CD4-positive, alpha-beta T cell treated with Interleukin-12 subunit alpha and Interleukin-12 subunit beta, for 1 hour (primary cell): Measurements from ENCODE around the gene SLC26A4.
A peak's percentile ranks its signal among the peaks of the same experiment; 100 is the strongest.

ENCODE experiments used
- DNase-seq: peaks from one replicate; pipeline ENCODE4 v3.0.0-alpha.2; 2020

The SLC26A4 gene

GRCh38 chr7:107697321-107698049 lies 36.9 kb downstream of the SLC26A4 start:
- DNase-seq: no peak

DNA sequence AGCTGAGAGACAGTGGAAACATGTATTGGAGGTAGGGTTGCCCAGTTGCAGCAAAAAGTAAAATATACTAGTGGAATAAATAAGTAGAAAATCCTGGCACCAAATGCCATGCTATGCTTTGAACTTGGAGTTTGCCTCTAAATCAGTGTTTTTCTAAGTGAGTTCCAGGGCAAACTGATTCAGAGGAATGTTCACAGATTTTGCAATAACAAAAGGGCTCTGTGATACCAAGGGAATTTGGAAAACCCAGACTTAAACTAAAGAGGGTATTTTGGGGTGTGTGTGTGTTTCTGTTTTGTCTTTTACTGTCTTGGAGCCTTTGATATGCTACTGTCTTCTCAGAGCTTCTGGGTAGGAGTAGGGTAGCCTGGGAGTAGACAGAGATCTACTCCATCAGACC lies 39.9 kb downstream of the SLC26A4 start:
- DNase-seq: no peak

DNA sequence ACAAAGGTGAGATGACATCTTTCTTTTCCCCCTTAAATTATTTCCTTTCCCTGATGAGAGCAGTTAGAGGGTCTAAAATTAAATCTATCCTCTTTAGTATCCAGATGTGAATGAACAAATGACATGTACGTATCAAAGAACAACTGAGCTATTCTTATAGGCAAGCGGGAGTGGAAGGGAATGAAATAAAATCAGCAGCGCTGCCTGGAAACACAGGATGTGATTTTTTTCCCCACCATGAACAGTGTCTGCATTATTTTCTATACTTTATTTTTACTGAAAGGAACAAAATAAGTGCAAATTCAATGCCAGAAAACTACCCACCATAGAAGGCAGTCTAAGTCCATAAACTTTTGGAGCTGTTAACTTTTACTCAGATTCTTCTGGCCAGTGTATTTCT lies 40.6 kb downstream of the SLC26A4 start:
- DNase-seq: no peak

DNA sequence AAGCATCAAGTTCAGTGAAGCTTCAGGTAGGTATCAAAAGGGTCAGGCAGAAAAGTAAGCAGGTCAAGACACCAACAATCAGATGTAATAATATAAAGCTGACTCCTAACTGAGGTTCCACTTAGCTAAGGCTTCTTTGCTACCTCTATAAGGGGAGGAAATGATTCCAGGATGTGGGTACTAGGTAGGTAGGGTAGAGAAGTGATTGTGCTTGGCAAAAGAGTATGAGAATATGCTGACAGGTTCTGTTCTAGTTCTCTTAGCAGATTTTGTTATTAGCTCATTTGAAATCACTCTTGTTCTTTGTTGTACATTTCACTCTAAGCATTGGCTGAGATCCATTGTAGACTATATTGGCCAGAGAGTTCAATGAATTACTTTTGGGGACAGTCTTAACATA lies 42.6 kb downstream of the SLC26A4 start:
- no peak for DNase-seq

GRCh38 chr7:107703872-107704271 lies 43.2 kb downstream of the SLC26A4 start:
- no peak for DNase-seq

DNA sequence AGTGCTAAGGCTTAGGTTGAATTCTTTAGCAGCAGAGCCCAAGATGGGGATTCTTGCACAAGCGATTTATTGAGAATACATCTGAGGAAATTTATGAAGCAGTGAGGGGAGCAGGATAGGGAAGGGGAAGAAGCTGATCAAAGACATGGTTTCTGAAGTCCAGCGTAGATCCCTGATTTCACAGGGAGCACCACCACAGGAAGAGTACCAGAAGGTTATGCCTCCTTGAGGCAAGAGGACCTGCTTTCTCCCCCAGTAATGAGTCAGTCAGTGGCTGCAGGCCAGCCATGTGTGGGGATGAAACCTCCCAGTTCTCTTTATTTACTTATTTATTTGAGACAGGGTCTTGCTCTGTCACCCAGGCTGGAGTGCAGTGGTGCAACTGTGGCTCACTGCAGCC lies 48.3 kb downstream of the SLC26A4 start:
- DNase-seq: no peak

GRCh38 chr7:107711301-107711700 lies 50.7 kb downstream of the SLC26A4 start:
- DNase-seq: no peak

GRCh38 chr7:107712025-107712424 lies 51.4 kb downstream of the SLC26A4 start:
- DNase-seq: no peak

DNA sequence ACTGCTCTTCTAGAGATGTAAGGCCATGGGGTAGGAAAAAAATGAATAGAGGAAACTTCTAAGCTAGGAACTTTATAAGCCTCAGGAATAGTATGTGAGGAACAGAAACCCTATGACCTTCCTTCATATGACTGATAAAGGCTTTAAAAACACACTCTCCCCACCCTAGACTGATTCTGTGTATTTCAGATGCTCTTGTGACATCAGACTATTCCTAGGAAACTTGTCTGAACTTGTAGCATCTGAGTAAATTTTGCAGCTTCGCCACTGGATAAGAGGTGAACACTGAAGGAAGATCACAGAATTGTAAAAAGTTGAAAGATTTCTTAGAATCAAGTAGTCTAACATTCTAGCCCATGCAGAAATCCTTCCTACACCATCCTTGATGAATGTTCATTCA lies 52.3 kb downstream of the SLC26A4 start:
- DNase-seq: no peak

DNA sequence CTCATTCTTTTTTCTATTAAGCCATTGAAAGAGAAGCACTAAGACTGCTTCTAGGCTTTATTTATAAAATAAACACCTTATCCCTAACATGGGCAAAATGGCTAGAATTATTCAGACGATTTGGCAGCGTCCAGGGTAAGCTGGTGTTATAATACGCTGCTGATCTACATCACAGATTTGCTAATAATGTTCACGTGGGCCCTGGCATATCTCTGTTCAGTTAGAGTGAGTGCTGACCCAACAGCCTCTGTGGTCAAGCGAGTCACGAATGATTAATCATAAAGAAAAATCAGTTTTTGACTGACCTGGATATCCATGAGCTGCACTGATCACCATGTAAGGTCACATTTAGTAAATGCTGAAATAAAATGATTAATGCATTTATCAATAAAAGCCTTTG lies 54.9 kb downstream of the SLC26A4 start:
- no peak for DNase-seq

DNA sequence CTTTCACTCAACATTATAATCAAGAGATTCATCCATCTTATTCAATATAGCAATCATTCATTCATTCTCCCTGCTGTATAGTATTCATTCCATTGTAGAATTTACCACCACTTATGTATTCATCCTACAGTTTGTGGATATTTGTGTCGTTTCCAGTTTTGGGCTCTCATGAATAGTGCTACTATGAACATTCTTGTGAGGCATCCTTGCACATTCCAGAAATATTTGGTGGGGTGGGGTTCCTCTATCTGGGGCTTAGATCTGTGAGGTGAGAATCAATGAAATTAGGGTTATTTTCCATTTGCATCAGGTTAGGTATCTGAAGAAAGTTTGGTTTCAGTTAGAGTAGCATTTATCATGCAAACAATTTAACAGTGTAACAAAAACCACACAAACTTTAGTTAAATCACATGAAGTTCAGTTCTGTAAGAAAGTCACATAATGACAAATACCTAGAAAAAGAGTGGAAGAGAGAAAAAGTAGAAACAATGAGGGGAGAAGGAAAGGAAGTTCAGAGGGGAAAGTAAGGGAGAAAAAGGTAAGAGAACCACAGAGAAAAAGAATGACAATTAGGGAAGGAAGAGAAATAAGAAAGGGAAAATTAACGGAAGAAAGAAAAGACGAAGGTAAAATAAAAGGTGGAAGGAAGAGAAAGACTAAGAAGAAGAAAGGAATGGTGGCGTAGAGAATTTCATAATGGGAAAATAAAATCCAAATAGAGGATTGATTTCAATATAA lies 58.0 kb downstream of the SLC26A4 start:
- DNase-seq: no peak

GRCh38 chr7:107721286-107721685 lies 60.7 kb downstream of the SLC26A4 start:
- no peak for DNase-seq

GRCh38 chr7:107723255-107723654 lies 62.6 kb downstream of the SLC26A4 start:
- DNase-seq: no peak

GRCh38 chr7:107725138-107725740 lies 64.6 kb downstream of the SLC26A4 start:
- DNase-seq: peak; percentile 64

DNA sequence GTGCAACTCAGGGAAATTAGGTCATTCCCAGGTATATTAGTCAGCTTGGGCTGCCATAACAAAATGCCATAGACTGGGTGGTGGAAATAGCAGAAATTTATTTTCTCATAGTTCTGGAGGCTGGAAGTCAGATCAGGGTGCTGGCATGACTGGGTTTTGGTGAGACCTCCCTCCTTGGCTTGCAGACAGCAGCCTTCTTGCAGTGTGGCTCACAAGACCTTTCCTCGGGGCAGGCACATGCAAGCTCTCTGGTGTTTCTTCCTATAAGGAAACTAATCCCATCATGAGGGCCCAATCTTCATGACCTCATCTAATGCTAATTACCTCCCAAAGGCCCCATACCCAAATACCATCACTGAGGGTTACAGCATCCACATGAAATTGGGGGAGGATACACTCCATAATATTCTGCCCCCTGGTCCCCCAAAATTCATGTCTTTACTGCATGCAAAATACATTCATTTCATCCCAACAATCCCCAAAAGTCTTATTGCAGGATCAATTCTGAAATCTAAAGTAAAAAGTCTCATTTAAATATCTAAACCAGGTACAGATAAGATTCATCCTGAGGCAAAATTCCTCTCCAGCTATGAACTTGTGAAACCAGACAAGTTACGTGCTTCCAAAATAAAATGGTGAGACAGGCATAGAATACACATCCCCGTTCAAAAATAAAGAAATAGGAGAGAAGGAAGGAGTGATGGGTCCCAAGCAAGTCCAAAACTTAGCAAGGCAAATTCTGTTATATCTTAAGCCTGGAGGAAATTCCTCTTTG lies 65.9 kb downstream of the SLC26A4 start:
- DNase-seq: no peak

DNA sequence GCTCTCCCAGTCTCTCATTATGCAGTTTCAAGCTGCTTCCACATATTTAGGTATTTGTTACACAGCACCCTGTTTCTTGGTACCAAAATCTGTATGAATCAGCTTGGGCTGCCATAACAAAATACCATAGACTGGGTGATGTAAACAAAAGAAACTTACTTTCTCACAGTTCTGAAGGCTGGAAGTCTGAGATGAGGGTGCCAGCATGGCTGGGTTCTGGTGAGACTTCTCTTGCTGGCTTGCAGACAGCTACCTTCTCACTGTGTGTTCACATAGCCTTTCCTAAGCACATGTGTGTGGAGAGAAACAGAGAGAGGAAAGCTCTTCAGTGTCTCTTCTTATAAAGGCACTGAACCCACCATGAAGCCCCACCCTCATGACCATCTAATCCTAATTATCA lies 67.6 kb downstream of the SLC26A4 start:
- DNase-seq: no peak

DNA sequence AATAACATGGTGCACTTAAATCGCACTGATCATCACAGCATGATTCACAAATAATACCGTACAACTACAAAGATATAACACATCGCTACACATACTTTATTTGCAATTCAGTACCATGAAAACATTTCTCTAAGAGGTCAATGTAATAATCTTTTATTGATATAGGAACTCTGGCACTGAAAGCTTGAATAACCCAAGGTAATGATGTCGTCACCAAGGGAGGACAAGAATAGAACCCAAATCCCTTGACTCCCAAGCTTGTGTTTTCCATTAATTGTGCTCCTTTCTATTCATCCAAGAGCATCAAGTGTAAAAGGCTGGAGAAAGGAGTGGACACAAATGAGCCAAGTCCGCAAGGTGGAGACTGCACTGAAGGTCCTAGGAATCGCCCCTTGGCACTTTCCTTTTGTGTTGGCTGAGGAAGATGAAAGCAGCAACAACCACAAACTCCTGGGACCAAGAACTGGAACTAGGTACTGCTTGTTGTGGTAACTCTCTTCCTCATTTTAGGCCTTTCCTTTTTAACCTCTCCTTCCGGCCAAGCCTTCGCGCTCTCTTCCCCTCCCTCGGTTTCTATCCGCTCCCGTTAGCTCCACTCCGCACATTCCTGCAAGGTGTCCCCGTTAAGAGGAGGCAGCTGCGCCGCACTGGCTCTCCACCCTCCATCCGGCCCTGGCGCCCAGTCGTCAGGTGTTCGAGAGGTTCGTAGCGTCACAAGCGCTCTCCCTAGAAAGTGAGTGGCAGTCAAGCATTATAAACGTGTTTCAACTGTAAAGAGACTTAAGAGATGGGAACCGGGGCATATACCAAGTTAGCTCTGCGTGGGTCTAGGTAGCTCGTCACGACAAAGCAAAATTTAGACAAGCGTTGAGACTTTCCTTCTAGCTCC lies 82.3 kb downstream of the SLC26A4 start:
- no peak for DNase-seq

DNA sequence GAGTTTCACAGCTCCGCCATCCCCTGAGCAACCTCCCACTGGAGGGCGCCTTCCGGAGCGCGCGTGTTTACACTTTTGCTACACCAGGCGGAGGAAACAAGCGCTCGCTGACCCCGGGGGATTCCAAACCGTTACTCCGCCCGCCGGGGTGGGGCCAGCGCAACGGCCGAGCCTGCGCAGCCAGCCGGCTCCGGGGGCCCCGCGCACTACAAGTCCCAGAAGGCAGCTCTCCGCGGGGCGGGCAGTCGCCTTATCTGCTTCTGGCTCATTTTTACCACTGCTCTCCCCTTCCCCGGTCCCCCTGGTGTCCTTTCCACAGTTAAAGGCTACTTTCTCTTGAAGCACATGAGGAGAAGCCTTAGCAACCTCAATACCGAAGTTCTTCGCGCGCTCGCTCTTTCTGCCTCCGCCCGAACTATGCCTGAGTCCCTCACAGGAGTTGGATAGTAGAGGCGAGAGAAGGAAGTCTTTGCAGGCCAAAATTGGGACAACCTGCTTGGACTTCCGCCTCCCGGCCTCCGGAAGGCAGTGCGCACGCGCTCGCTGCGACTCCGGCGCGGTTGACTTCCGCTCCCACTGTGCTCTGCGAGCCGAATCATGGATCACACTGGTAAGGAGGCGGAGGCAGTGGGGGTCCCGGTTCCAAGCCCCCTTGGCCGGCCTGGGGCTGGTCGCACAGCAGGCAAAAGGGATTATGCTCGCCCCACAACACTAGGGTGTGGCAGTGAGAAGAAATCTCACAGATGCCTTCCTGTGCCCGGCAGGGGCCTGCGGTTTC lies 83.1 kb downstream of the SLC26A4 start, which contains the start of gene CBLL1:
CBLL1 (plus strand) TSS at position 576 of the 778 bp plus-strand sequence; CDS start at position 598, 22 bp downstream.
- peak; percentile 97 for DNase-seq

DNA sequence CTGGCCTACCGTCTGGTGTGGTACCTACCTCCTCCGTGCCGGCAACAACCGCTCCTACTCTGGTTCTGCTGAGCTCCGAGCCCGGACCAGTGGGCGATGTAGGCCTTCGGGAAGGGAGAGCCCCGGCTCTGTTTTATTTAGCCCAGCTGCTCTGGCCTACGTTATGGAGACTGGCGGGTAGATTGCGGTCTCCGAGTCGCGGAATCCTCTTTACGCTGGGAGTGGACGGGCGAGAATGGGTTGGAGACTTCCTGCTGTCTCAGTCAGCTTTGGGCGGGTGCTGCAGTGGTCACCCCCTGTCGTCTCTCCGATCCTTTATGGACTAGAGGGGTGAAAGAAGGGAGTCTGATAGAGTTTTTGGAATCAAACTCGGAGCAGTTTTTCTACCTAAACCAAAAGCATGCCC lies 83.7 kb downstream of the SLC26A4 start:
- no peak for DNase-seq

- no peak for DNase-seq
Measured at GRCh38 chr7:107746006-107746405, 85.4 kb downstream of the SLC26A4 start.

DNA sequence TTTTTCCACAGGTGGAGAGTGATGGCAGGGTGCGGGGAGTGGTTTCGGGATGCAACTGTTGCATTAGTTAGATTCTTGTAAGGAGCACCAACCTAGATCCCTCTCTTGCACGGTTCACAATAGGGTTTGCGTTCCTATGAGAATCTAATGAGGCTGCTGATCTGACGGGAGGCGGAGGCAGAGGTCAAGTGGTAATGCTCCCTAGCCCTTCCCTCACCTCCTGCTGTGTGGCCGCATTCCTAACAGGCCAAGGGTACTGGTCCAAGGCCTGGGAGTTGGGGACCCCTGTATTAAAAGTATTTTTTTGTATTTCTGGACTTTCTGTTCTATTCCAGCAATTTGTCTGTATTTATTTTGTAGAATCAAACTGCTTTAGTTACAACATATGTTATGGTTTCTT lies 90.5 kb downstream of the SLC26A4 start:
- DNase-seq: no peak
